ENCODE measurements around the gene UBE2I.

Gene UBE2I

DNA sequence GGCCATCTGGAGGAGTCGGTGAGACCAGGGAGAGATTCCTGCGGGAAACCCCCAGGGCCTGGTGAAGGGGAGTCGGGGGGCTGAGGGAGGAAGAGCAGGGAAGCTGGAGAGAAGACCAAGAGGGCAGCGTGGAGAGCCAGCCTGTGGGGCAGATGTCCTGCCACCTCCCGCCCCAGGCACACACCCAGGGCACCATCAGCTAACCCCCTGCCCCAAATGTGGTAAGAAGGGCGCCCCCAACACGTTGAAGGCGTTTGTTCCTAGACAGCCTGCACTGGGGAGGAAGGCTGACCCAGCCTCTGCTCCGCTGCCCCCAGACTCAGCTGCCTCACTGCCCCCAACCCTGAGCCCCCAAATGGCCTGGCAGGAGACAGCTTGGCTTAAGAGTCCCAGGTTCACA is 25.3 kb downstream of the UBE2I start:
- no peak overlapping the region for H3K4me3 ChIP-seq (ENCODE audit: low read depth in 1 of 2, low read length in 2 of 2)
- peaks cover 45 to 47% of the 10 kb centered on the region in 2 donors for H3K27me3 ChIP-seq (ENCODE audit: control insufficient read depth in 1 of 2, insufficient read depth in 2 of 2, low read length in 2 of 2)
- no peak overlapping the region for H3K27ac ChIP-seq (ENCODE audit: low read depth, low read length)
- H3K9me3 ChIP-seq (ENCODE audit: control insufficient read depth in 1 of 2, low read length in 2 of 2): peaks cover 2 to 4% of the 10 kb centered on the region in 2 donors
- no peak overlapping the region for H3K9ac ChIP-seq (ENCODE audit: low read depth in 1 of 2, low read length in 2 of 2)
- H3K36me3 ChIP-seq (ENCODE audit: control insufficient read depth in 1 of 2, insufficient read depth in 2 of 2, low read length in 2 of 2): peaks cover 0 to under 1% of the 10 kb centered on the region in 2 donors
- H3K4me1 ChIP-seq (ENCODE audit: control insufficient read depth in 1 of 2, insufficient read depth in 2 of 2, low read length in 2 of 2): peaks cover 10 to 17% of the 10 kb centered on the region in 2 donors

DNA sequence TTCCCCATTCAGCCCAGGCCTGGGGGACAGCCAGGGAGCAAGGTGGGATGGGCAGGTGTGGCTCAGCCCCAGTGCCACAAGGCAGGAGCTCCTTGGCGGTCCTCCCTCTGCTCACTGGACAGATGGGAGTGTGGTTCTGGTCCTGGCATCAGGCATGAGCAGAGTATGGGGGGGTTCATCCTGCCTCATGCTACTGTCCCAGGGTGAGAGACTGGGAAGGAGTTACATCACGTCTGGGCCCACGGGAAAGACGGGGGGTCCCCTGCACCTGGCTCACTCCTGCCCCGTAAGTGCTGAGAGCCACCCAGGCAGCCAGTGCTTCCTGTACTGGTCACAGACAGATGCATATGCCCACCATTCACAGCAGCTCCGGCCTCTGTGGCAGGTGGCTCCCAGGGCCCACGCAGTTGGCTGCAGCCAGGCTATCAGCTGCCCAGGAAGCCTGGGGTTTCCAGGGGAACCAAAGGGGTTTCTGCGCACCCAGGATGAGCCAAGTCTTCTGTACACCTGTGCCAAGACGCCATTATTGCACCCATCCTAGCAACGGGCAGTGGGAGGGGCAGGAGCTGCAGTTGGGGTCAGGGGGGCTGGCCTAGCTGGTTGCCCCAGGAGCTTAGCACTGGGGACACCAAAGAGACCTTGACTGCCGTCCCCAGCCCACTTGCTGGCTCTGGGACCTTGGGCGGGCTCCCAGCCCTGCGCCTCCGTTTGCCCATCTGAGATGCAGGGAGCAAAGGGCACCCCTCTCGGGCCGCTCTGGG is 26.0 kb downstream of the UBE2I start:
- H3K9ac ChIP-seq (ENCODE audit: low read depth in 1 of 2, low read length in 2 of 2): no peak overlapping the region
- no peak overlapping the region for H3K4me3 ChIP-seq (ENCODE audit: low read depth in 1 of 2, low read length in 2 of 2)

DNA sequence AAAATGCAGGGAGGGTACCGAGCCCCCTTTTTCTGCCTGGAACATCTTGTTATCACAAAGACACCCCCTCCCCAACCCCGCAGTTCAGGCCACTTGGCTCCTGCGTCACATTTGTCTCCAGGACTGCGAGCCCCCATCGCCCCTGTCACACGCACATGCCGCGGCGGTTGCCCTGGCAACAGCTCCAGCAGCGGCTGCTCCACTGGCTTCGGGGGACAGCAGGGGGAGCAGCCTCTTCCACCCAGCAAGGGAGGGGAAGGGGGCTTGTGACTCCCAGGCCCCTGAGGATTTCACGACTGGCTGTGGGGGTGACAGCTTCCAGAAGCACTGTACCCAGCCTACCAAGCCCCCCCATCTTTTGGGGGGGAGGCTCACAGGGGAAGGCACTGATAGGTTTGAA is 26.6 kb downstream of the UBE2I start:
- Histone ChIP-seq H3K27ac (ENCODE audit: low read depth, low read length) (no peak overlapping the region), H3K9ac (ENCODE audit: low read depth in 1 of 2, low read length in 2 of 2) (no peak overlapping the region)

More for the DNA sequence above, 26.0 kb downstream of the UBE2I start:
- H3K27me3 ChIP-seq (ENCODE audit: control insufficient read depth in 1 of 2, insufficient read depth in 2 of 2, low read length in 2 of 2): peaks cover 45 to 47% of the 10 kb centered on the region in 2 donors
- peaks cover 2% of the 10 kb centered on the region in 2 donors for H3K9me3 ChIP-seq (ENCODE audit: control insufficient read depth in 1 of 2, low read length in 2 of 2)
- peaks cover 0 to 4% of the 10 kb centered on the region in 2 donors for H3K36me3 ChIP-seq (ENCODE audit: control insufficient read depth in 1 of 2, insufficient read depth in 2 of 2, low read length in 2 of 2)
- H3K4me1 ChIP-seq (ENCODE audit: control insufficient read depth in 1 of 2, insufficient read depth in 2 of 2, low read length in 2 of 2): peaks cover 10 to 17% of the 10 kb centered on the region in 2 donors
- H3K27ac ChIP-seq (ENCODE audit: low read depth, low read length): no peak overlapping the region

DNA sequence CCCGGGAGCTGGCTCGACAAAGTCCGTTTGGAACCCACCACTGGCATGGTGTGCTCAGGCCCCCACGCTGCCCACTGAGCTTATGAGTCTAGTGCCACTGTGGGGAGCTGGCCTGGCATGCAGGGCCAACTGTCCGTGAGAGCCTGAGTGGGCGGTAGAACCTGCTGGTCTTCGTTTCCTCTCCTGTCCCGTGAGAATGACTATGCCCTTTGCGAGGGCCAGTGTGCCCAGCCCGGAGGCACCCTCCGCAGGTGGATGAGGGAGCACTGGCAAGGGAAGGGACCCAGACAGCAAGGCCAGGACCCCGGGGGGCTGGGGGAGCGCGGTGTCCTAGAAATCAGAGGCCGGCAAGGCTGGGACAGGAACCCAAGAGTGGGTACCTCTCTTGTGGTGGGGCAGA is 27.2 kb downstream of the UBE2I start:
- peaks cover 43 to 45% of the 10 kb centered on the region in 2 donors for H3K27me3 ChIP-seq (ENCODE audit: control insufficient read depth in 1 of 2, insufficient read depth in 2 of 2, low read length in 2 of 2)

More for the DNA sequence above, 26.6 kb downstream of the UBE2I start:
- Histone ChIP-seq H3K4me1 (ENCODE audit: control insufficient read depth in 1 of 2, insufficient read depth in 2 of 2, low read length in 2 of 2) (peaks cover 10 to 16% of the 10 kb centered on the region in 2 donors), H3K27me3 (ENCODE audit: control insufficient read depth in 1 of 2, insufficient read depth in 2 of 2, low read length in 2 of 2) (peaks cover 45 to 47% of the 10 kb centered on the region in 2 donors), H3K4me3 (ENCODE audit: low read depth in 1 of 2, low read length in 2 of 2) (no peak overlapping the region), H3K36me3 (ENCODE audit: control insufficient read depth in 1 of 2, insufficient read depth in 2 of 2, low read length in 2 of 2) (peaks cover 0 to 4% of the 10 kb centered on the region in 2 donors), H3K9me3 (ENCODE audit: control insufficient read depth in 1 of 2, low read length in 2 of 2) (no peaks in the 10 kb centered on the region)

DNA sequence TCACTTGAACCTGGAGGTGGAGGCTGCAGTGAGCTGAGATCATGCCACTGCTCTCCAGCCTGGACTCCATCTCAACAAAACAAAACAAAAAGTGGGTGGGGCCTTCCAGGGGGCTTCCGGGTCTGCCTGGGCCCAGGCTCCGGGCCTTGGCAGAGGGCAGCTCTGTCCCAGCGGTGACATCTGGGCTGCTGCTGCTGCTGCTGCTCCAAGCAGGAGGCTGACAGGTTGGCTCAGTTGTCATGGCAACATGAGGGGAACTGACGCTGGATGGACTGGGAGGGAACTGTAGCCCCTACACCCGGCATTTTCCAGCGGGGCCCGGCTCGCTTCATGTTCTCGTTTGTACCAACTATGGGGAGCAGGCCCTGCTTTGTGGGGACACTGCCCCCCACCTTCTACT is 28.1 kb downstream of the UBE2I start:
- H3K36me3 ChIP-seq (ENCODE audit: control insufficient read depth in 1 of 2, insufficient read depth in 2 of 2, low read length in 2 of 2): peaks cover 0 to 4% of the 10 kb centered on the region in 2 donors
- no peaks in the 10 kb centered on the region for H3K9me3 ChIP-seq (ENCODE audit: control insufficient read depth in 1 of 2, low read length in 2 of 2)
- no peak overlapping the region for H3K27ac ChIP-seq (ENCODE audit: low read depth, low read length)
- H3K27me3 ChIP-seq (ENCODE audit: control insufficient read depth in 1 of 2, insufficient read depth in 2 of 2, low read length in 2 of 2): peaks cover 35 to 36% of the 10 kb centered on the region in 2 donors
- no peak overlapping the region for H3K9ac ChIP-seq (ENCODE audit: low read depth in 1 of 2, low read length in 2 of 2)
- H3K4me1 ChIP-seq (ENCODE audit: control insufficient read depth in 1 of 2, insufficient read depth in 2 of 2, low read length in 2 of 2): peaks cover 6 to 8% of the 10 kb centered on the region in 2 donors
- H3K4me3 ChIP-seq (ENCODE audit: low read depth in 1 of 2, low read length in 2 of 2): no peak overlapping the region

More for the DNA sequence above, 27.2 kb downstream of the UBE2I start:
- no peaks in the 10 kb centered on the region for H3K9me3 ChIP-seq (ENCODE audit: control insufficient read depth in 1 of 2, low read length in 2 of 2)
- H3K36me3 ChIP-seq (ENCODE audit: control insufficient read depth in 1 of 2, insufficient read depth in 2 of 2, low read length in 2 of 2): peaks cover 0 to 4% of the 10 kb centered on the region in 2 donors
- no peak overlapping the region for H3K4me3 ChIP-seq (ENCODE audit: low read depth in 1 of 2, low read length in 2 of 2)
- no peak overlapping the region for H3K9ac ChIP-seq (ENCODE audit: low read depth in 1 of 2, low read length in 2 of 2)
- H3K4me1 ChIP-seq (ENCODE audit: control insufficient read depth in 1 of 2, insufficient read depth in 2 of 2, low read length in 2 of 2): peaks cover 6 to 10% of the 10 kb centered on the region in 2 donors
- no peak overlapping the region for H3K27ac ChIP-seq (ENCODE audit: low read depth, low read length)

DNA sequence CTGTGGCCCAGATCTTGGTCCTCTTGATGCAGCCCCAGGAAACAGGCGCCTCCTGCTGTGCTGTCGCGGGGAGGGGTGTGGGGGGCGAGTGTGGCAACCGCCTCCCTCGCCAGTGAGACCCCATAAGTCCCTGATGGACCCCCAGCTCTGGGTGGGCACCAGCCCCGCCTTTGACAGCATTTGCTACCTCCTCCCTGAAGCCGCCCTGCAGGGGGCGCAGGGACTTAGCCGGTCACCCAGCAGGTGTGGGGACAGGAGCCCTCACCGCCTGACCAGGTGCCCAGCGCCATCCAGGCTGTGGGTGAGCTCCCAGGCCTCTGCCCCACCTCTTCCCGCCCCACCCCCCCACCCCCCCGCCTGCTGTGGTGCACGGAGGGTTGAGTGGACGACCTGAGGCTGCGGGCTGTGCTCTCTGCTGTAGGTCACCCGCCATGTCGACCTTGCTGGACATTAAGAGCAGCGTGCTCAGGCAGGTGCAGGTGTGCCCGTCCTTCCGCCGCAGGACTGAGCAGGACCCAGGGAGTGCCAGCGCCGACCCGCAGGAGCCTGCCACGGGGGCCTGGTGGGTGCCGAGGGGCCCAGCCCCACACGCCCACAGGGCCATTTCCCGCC is 28.8 kb downstream of the UBE2I start:
- Histone ChIP-seq H3K36me3 (ENCODE audit: control insufficient read depth in 1 of 2, insufficient read depth in 2 of 2, low read length in 2 of 2) (peaks cover 0 to 4% of the 10 kb centered on the region in 2 donors), H3K4me3 (ENCODE audit: low read depth in 1 of 2, low read length in 2 of 2) (no peak overlapping the region), H3K9me3 (ENCODE audit: control insufficient read depth in 1 of 2, low read length in 2 of 2) (no peaks in the 10 kb centered on the region), H3K4me1 (ENCODE audit: control insufficient read depth in 1 of 2, insufficient read depth in 2 of 2, low read length in 2 of 2) (peaks cover 9 to 11% of the 10 kb centered on the region in 2 donors), H3K9ac (ENCODE audit: low read depth in 1 of 2, low read length in 2 of 2) (no peak overlapping the region), H3K27me3 (ENCODE audit: control insufficient read depth in 1 of 2, insufficient read depth in 2 of 2, low read length in 2 of 2) (peaks cover 29 to 31% of the 10 kb centered on the region in 2 donors), H3K27ac (ENCODE audit: low read depth, low read length) (no peak overlapping the region)

DNA sequence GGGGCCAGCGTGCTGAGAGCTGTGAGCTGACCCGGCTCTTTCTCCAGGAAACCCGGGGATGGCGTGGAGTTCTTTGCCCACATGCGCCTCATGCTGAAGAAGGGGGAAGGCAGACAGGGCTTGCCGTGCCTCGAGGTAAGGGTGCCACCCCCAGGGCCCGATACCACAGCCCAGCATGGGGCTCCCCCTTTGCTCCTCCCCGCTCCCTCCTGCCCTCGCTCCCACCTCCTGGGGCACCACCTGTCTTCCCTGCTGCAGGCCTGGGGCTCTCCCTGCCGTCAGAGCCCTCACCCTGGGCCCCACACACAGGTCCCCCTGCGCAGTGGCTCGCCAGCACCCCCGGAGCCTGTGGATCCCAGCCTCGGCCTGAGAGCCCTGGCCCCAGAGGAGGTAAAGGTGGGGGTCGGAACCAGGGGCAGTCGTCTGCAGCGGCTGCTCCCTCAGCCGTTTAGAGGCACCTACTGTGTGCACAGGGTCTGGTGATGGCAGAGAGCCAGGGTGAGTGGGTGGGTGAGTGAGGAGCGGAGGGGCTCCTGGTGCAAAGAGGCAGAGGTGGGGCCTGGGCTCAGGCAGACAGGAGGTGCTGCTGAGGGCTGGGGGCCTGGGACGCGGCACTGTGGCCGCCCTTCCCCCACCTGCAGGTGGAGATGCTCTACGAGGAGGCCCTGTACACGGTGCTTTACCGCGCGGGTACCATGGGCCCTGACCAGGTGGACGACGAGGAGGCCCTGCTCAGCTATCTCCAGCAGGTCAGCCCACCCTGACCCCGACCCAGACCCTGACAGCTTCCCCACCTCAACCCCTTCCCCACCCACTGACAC is 29.6 kb downstream of the UBE2I start:
- H3K36me3 ChIP-seq (ENCODE audit: control insufficient read depth in 1 of 2, insufficient read depth in 2 of 2, low read length in 2 of 2): peaks cover 0 to 4% of the 10 kb centered on the region in 2 donors
- no peak overlapping the region for H3K27ac ChIP-seq (ENCODE audit: low read depth, low read length)
- H3K4me1 ChIP-seq (ENCODE audit: control insufficient read depth in 1 of 2, insufficient read depth in 2 of 2, low read length in 2 of 2): peaks cover 15 to 19% of the 10 kb centered on the region in 2 donors

DNA sequence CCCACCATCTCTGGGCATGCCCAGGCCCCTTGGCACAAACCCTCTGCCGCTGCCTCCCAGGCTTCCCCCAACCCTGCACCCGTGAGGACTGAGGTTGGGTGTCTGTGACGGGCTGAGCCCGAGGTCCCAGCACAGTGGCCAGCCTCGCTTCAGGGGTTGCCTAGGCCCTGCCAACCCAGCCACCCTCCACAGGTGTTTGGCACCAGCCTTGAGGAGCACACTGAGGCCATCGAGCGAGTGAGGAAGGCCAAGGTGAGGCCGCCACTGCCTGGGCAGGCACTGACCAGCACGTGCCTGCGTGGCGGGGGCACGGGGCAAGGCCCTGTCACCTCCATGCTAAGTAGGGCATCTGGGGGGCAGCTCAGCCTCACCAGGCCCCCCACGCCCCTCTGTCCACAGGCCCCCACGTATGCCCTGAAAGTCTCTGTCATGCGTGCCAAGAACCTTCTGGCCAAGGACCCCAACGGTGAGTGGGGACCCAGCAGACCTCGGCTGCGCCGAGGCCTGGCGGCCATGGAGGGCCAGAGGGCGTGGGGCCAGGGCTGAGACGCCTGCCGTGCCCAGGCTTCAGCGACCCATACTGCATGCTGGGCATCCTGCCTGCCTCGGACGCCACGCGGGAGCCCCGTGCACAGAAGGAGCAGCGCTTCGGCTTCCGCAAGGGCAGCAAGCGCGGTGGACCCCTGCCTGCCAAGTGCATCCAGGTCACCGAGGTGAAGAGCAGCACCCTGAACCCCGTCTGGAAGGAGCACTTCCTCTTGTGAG is 31.5 kb downstream of the UBE2I start:
- Histone ChIP-seq H3K4me1 (ENCODE audit: control insufficient read depth in 1 of 2, insufficient read depth in 2 of 2, low read length in 2 of 2) (peaks cover 15 to 23% of the 10 kb centered on the region in 2 donors), H3K27ac (ENCODE audit: low read depth, low read length) (no peak overlapping the region), H3K9ac (ENCODE audit: low read depth in 1 of 2, low read length in 2 of 2) (no peak overlapping the region), H3K27me3 (ENCODE audit: control insufficient read depth in 1 of 2, insufficient read depth in 2 of 2, low read length in 2 of 2) (peaks cover 10 to 11% of the 10 kb centered on the region in 2 donors), H3K4me3 (ENCODE audit: low read depth in 1 of 2, low read length in 2 of 2) (no peak overlapping the region), H3K36me3 (ENCODE audit: control insufficient read depth in 1 of 2, insufficient read depth in 2 of 2, low read length in 2 of 2) (peaks cover 0 to 4% of the 10 kb centered on the region in 2 donors), H3K9me3 (ENCODE audit: control insufficient read depth in 1 of 2, low read length in 2 of 2) (no peaks in the 10 kb centered on the region)

More for the DNA sequence above, 29.6 kb downstream of the UBE2I start:
- no peak overlapping the region for H3K9ac ChIP-seq (ENCODE audit: low read depth in 1 of 2, low read length in 2 of 2)
- peaks cover 26 to 29% of the 10 kb centered on the region in 2 donors for H3K27me3 ChIP-seq (ENCODE audit: control insufficient read depth in 1 of 2, insufficient read depth in 2 of 2, low read length in 2 of 2)
- H3K9me3 ChIP-seq (ENCODE audit: control insufficient read depth in 1 of 2, low read length in 2 of 2): no peaks in the 10 kb centered on the region
- H3K4me3 ChIP-seq (ENCODE audit: low read depth in 1 of 2, low read length in 2 of 2): no peak overlapping the region
